ENCODE measurements around the gene CMTM8. TPM values are rescaled to one million over a fixed set of nuclear protein-coding genes. Genes with fewer than 3 reads are reported as not detected.

Gene CMTM8
- total RNA-seq, 1 donor from 2014 or later = 1.00 TPM

- no peak for ATAC-seq
These were observed 71.3 kb downstream of the CMTM8 start for GRCh38 chr3:32309654-32310242.

- ATAC-seq = no peak
These were observed 71.9 kb downstream of the CMTM8 start for GRCh38 chr3:32310336-32310735.

GRCh38 chr3:32310918-32311839 is 72.7 kb downstream of the CMTM8 start:
- no peak for ATAC-seq

- no peak for ATAC-seq
These were observed 73.8 kb downstream of the CMTM8 start for GRCh38 chr3:32312251-32312650.

- no peak for ATAC-seq
These were observed 74.7 kb downstream of the CMTM8 start for GRCh38 chr3:32313169-32313568.

GRCh38 chr3:32313723-32314473 is 75.4 kb downstream of the CMTM8 start:
- ATAC-seq = peak; percentile 37

GRCh38 chr3:32315441-32315840 is 77.0 kb downstream of the CMTM8 start:
- ATAC-seq = no peak

GRCh38 chr3:32316319-32316718 is 77.8 kb downstream of the CMTM8 start:
- ATAC-seq = no peak

GRCh38 chr3:32316976-32317375 is 78.5 kb downstream of the CMTM8 start:
- ATAC-seq = no peak

- no peak for ATAC-seq
These were observed 81.1 kb downstream of the CMTM8 start for GRCh38 chr3:32319607-32320006.

GRCh38 chr3:32320080-32320479 is 81.6 kb downstream of the CMTM8 start:
- no peak for ATAC-seq

GRCh38 chr3:32321095-32321790 is 82.8 kb downstream of the CMTM8 start:
- ATAC-seq = no peak

GRCh38 chr3:32322311-32322710 is 83.8 kb downstream of the CMTM8 start:
- no peak for ATAC-seq

GRCh38 chr3:32323604-32324003 is 85.1 kb downstream of the CMTM8 start:
- ATAC-seq = no peak

GRCh38 chr3:32325201-32325600 is 86.7 kb downstream of the CMTM8 start:
- ATAC-seq = no peak

- no peak for ATAC-seq
These were observed 87.4 kb downstream of the CMTM8 start for GRCh38 chr3:32325927-32326326.

GRCh38 chr3:32326795-32327194 is 88.3 kb downstream of the CMTM8 start:
- ATAC-seq = no peak

- no peak for ATAC-seq
These were observed 96.2 kb downstream of the CMTM8 start for GRCh38 chr3:32334675-32335074.

- ATAC-seq = no peak
These were observed 97.1 kb downstream of the CMTM8 start for GRCh38 chr3:32335365-32336112.

- no peak for ATAC-seq
These were observed 97.6 kb downstream of the CMTM8 start for GRCh38 chr3:32336113-32336498.

GRCh38 chr3:32337505-32337904 is 99.0 kb downstream of the CMTM8 start:
- ATAC-seq = no peak

GRCh38 chr3:32340039-32340438 is 101.6 kb downstream of the CMTM8 start:
- peak; percentile 54 for ATAC-seq

Data from esophagus mucosa (tissue), 1 donor.